Activated CD8-positive, alpha-beta T cell treated with anti-CD3 and anti-CD28 coated beads for 36 hours (primary cell): ENCODE measurements around the gene SLC2A10. TPM values are rescaled to one million over a fixed set of nuclear protein-coding genes. Genes with fewer than 3 reads are reported as not detected.

Source experiments
- ATAC-seq: fragments of 200-7000 bp; cut with Tn5 transposase; one replicate; pipeline ENCODE4 v1.10.0; 2021; ENCODE audit warnings: mild to moderate bottlenecking, moderate library complexity
- CTCF ChIA-PET: fragments of 350-600 bp; sonication (Branson Sonifier 250); formaldehyde crosslinking; loops from one replicate; lab custom pipeline; 2021; ENCODE audit warnings: antibody characterized with exemption; lab: Charles Lee
- POLR2A ChIA-PET: fragments of 350-600 bp; sonication (Branson Sonifier 250); formaldehyde crosslinking; loops from one replicate; lab custom pipeline; 2021; ENCODE audit warnings: antibody characterized with exemption; lab: Charles Lee
- DNase-seq: peaks from one replicate; pipeline ENCODE4 v3.0.0-alpha.2; 2020
- H3K27ac Mint-ChIP-seq: one replicate; pipeline ENCODE4 v1.8.0; 2021; ENCODE audit warnings: mild to moderate bottlenecking, mixed read lengths
- H3K27me3 Mint-ChIP-seq: one replicate; pipeline ENCODE4 v1.8.0; 2021; ENCODE audit warnings: mixed read lengths
- H3K36me3 Mint-ChIP-seq: one replicate; pipeline ENCODE4 v1.8.0; 2021; ENCODE audit warnings: low read depth, mixed read lengths
- H3K4me1 Mint-ChIP-seq: one replicate; pipeline ENCODE4 v1.8.0; 2021; ENCODE audit warnings: low read depth, mixed read lengths
- H3K4me3 Mint-ChIP-seq: one replicate; pipeline ENCODE4 v1.8.0; 2021; ENCODE audit warnings: mild to moderate bottlenecking, moderate library complexity, mixed read lengths
- H3K9me3 Mint-ChIP-seq: one replicate; pipeline ENCODE4 v1.8.0; 2021; ENCODE audit warnings: mixed read lengths
- CTCF ChIP-seq: fragments of 200-600 bp; IDR thresholded peaks from one replicate; pipeline ENCODE4 v1.8.0; 2022; ENCODE audit warnings: antibody characterized with exemption, mild to moderate bottlenecking
- intact Hi-C: fragments of 100-400 bp; cut with micrococcal nuclease; formaldehyde crosslinking; loops from one replicate; pipeline ENCODE4 v1.10.0; 2022
- total RNA-seq, 2 experiments: library from RNA; stranded (reverse); gene quantifications; one replicate each; pipeline ENCODE4 v1.2.3, GENCODE V29; 2021

Gene SLC2A10
- total RNA-seq, 2 experiments from 2014 or later = not detected

- no peaks in the 10 kb centered on the region for H3K9me3 Mint-ChIP-seq
- POLR2A ChIA-PET = no interaction called here
- no peak overlapping the region for H3K27ac Mint-ChIP-seq
- DNase-seq (no peak), ATAC-seq (no peak)
- no peaks in the 10 kb centered on the region for H3K4me1 Mint-ChIP-seq
- TF ChIP-seq CTCF = no peak
- no peaks in the 10 kb centered on the region for H3K36me3 Mint-ChIP-seq
- peaks cover 16% of the 10 kb centered on the region for H3K27me3 Mint-ChIP-seq
- CTCF ChIA-PET = no interaction called here
- no peak overlapping the region for H3K4me3 Mint-ChIP-seq
- intact Hi-C loops = no loop called here
Observed at GRCh38 chr20:46771195-46771588, 61.7 kb downstream of the SLC2A10 start.

DNA sequence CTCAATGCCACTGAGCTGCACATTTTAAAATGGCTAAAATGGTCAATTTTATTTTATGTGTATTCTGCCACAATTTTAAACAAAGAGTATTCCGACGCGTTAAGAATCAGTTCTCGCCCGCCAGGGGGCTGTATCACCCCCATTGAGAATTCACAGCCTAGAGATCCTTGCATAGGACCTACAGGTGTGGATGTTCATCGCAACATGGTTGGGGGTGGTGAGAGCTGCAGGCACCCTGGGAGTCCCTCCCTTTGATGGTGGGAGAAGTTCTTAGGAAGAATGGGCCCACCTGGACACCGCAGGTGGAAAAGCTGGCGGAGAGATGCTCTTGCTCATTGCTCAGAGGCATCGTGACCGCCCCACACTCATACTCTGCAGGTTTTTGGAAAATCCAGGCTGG is 63.5 kb downstream of the SLC2A10 start:
- ChIA-PET CTCF (no interaction called here), POLR2A (interaction anchor here (0.6 kb wide), 1 partner anchor 996 kb away, joined by 4 read pairs; no protein-coding TSS in a partner anchor)
- intact Hi-C loops = no loop called here
- Mint-ChIP-seq H3K27me3 (peaks cover 20% of the 10 kb centered on the region), H3K4me1 (no peaks in the 10 kb centered on the region), H3K4me3 (no peak overlapping the region), H3K27ac (no peak overlapping the region), H3K36me3 (no peaks in the 10 kb centered on the region), H3K9me3 (no peaks in the 10 kb centered on the region)
- no peak for ATAC-seq
- DNase-seq = no peak
- TF ChIP-seq CTCF = no peak

GRCh38 chr20:46773680-46774079 is 64.2 kb downstream of the SLC2A10 start:
- Mint-ChIP-seq H3K4me3 (no peak overlapping the region), H3K27ac (no peak overlapping the region), H3K36me3 (no peaks in the 10 kb centered on the region), H3K27me3 (peaks cover 20% of the 10 kb centered on the region), H3K4me1 (no peaks in the 10 kb centered on the region), H3K9me3 (no peaks in the 10 kb centered on the region)
- no peak for TF ChIP-seq CTCF
- no peak for ATAC-seq
- intact Hi-C loops = no loop called here
- POLR2A ChIA-PET = interaction anchor here (0.7 kb wide), 1 partner anchor 434 kb away, joined by 4 read pairs; no protein-coding TSS in a partner anchor
- no peak for DNase-seq
- CTCF ChIA-PET = interaction anchor here (1.3 kb wide), 1 partner anchor 21 kb away, joined by 3 read pairs; no protein-coding TSS in a partner anchor

DNA sequence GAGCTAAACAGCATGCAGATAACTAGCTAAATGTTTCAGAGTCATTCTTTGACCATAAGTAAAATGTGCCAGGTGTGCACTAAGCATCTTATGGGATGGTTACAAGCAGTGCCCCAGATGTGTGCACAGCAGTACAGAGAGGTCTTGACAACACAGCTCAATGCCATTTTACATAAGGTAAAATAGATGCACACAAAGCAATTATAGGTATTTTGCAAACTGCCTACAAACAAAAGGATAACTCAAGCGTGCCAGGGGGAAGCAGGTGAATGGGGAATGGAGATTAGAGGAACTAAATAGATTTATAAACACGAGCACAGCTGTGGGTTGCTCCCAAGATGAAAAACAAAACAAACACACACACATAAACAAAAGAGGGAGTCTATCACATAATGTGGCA is 64.8 kb downstream of the SLC2A10 start:
- Mint-ChIP-seq H3K4me1 (no peaks in the 10 kb centered on the region), H3K36me3 (no peaks in the 10 kb centered on the region), H3K9me3 (no peaks in the 10 kb centered on the region), H3K4me3 (no peak overlapping the region), H3K27me3 (peaks cover 17% of the 10 kb centered on the region), H3K27ac (no peak overlapping the region)
- DNase-seq (no peak), ATAC-seq (no peak)
- ChIA-PET CTCF (interaction anchor here (1.3 kb wide), 1 partner anchor 22 kb away, joined by 3 read pairs; no protein-coding TSS in a partner anchor), POLR2A (interaction anchor here (0.7 kb wide), 1 partner anchor 433 kb away, joined by 4 read pairs; no protein-coding TSS in a partner anchor)
- TF ChIP-seq CTCF = no peak
- intact Hi-C loops = no loop called here

- no peaks in the 10 kb centered on the region for H3K4me1 Mint-ChIP-seq
- no peak for DNase-seq
- no peak for TF ChIP-seq CTCF
- no peak overlapping the region for H3K4me3 Mint-ChIP-seq
- intact Hi-C loops = no loop called here
- H3K27me3 Mint-ChIP-seq = peaks cover 17% of the 10 kb centered on the region
- no peaks in the 10 kb centered on the region for H3K36me3 Mint-ChIP-seq
- H3K27ac Mint-ChIP-seq = no peak overlapping the region
- ChIA-PET POLR2A (no interaction called here), CTCF (interaction anchor here (1.3 kb wide), 1 partner anchor 22 kb away, joined by 3 read pairs; no protein-coding TSS in a partner anchor)
- ATAC-seq = no peak
- H3K9me3 Mint-ChIP-seq = no peaks in the 10 kb centered on the region
Observed at GRCh38 chr20:46774943-46775560, 65.6 kb downstream of the SLC2A10 start.
